Fibroblast of skin of back (primary cell): ENCODE measurements around the gene TAOK3.

Experiments used
- DNase-seq: peaks from one replicate; pipeline ENCODE4 v3.0.0-alpha.2; 2013

Gene TAOK3

DNA sequence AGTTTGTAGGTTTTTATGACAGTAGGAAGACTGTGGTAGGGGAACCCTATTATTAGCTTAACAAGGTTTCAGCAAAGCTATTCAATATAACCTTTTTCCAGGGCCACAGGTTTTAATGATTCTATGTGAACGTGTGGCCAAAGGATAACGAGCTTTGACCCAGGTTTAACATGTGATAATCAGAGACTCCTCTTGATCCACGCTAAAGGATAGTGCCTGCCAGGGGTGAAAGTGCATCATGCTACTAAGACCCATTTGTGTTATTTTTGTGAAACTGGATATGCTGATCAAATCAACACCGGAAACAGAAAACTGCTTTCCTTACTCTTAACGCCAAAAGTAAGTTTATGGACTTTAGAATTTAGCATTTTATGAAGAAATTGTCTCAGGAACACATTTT lies 909 bp upstream of the TAOK3 start:
- no peak for DNase-seq

DNA sequence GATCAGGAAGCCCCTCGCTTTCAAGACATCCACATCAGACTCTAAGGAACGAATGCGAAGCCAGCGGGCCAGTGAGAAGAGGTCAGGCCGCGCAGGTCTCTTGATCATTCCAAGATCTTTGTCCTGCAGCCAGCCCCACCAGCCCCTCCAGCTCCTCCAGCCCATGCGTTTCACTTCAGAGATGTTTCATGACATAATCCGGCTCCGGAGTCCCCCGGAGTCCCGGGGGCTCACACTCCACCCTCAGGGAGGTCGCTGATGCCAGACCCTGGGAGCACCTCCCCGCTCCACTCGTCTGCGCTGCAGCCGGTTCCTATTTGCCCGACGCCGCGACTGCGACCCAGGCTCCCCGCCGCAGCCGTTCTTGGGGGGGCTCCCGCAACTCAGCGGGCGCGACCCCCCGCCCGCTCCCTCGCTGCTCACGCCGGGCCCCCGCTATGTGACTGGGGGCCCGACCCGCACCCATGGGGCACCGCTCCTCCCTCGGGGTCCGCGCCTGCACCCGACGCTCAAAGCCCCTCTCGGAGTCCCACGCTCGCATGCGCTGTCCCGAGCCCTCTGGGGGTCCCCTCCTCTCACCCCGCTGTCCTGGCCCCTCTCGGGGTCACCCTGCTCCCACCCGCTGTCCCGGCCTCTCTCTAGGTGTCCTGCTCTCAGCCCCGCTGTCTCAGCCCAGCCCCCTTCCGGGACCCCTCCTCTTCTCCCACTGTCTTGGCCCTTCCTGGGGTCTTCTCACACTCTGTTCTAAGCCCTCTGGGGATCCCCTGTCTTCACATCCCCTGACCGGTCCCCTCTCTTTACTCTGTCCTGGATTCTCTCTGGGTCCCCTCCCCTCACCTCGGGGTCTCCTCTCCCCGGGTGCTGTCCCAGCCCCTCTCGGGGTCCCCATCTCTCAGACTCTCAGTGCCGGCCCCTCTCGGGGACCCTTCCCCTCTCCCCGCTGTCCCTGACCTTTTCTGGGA lies 1.1 kb downstream of the TAOK3 start:
- peak; percentile 20 for DNase-seq

DNA sequence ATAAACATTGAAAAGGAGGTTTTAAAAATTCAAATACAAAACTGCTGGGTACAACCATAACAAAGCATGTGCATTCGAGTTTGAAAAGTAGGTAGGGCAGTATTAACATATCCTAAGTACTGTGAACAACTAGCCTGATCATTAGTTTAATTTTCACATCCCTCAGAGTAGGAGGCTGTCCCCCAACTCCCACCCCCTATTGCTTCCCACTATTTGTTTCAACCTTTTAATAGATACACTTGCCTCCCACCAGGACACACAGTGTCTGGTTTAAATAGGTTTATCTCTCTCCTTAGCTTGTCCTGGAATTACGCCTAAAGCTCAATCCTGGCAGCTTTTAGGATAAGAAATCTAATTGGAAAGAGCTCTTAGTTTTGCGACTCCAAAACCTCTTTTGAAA lies 2.1 kb downstream of the TAOK3 start:
- no peak for DNase-seq

DNA sequence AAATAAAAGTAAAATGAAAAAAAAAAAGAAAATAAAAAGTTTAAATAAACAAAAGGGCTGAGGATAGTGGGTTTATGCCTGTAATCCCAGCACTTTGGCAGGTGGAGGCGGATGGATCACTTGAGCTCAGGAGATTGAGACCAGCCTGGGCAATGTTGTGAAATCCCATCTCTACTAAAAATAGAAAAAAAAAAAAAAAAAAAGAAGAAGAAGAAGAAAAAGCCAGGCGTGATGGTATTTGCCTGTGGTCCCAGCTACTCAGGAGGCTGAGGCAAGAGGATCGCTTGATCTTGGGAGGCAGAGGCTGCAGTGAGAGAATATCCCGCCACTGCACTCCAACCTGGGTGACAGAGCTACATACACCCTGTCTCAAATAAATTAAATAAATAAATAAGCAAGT lies 3.9 kb downstream of the TAOK3 start:
- DNase-seq = no peak

- no peak for DNase-seq
Observed at GRCh38 chr12:118361889-118362288, 10.8 kb downstream of the TAOK3 start.

- DNase-seq = no peak
Observed at GRCh38 chr12:118361092-118361404, 11.7 kb downstream of the TAOK3 start.

GRCh38 chr12:118359541-118359915 lies 13.2 kb downstream of the TAOK3 start:
- DNase-seq = no peak

DNA sequence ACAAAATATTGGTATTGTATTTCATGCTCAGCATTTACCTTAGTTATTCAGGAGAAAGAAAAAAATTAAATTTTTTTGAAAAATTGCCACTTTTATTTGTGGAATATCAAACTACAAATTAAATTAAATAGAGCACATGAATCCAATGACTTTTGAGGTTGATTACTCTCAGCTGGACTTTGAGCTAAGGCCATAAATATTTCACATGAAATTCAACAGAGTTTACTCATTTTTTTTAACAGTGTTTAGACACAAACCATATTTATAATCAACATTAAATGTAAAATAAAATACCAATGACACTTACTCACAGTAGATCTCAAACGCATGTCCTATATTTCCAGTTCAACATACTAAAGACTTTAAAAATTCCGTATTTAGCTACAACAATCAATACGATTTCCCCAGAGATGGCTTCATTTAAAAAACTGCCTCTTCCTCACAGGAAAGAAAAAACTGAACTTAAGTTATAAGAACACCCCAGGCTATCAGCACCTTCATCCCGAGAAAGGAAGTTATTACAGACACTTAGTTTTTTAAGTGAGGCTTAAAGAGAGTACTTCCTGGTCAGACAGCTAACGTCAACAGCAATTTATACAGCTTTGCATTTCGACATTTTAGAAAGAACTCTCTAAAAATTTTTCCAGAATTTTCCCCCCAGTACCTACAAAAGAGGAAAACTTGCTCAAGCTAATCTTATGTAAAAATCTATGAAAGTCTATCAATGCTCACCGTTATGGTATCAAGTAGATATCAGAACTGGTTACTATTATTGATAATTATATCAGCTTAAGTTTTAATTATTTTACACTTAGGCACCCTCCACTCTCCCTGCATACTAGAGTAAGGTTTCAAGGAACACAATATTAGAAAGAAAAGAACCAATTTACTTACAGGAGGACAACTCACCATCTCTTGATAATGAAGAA lies 13.8 kb downstream of the TAOK3 start:
- DNase-seq = no peak

- no peak for DNase-seq
Observed at GRCh38 chr12:118358008-118358359, 14.7 kb downstream of the TAOK3 start.

- DNase-seq = peak; percentile 75
Observed at GRCh38 chr12:118357257-118358007, 15.3 kb downstream of the TAOK3 start.

DNA sequence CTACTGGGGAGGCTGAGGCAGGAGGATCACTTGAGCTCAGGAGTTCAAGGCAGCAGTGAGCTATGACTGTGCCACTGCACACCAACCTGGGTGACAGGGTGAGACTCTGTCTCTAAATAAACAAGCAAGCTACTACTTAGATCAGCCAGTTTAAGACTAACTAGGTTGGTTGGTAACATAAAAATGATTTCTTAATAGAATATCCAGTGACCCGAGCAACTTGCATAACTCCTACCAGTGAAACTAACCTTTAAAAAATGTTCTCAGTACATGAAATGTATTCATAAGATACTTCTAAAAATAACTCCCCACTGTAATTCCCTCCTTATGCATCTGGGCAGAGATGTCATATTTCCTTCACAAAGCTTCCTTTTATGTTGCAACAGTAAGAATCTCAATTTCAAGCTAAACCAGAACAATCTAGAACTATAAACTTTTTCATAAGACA lies 15.9 kb downstream of the TAOK3 start:
- DNase-seq = peak; percentile 87

DNA sequence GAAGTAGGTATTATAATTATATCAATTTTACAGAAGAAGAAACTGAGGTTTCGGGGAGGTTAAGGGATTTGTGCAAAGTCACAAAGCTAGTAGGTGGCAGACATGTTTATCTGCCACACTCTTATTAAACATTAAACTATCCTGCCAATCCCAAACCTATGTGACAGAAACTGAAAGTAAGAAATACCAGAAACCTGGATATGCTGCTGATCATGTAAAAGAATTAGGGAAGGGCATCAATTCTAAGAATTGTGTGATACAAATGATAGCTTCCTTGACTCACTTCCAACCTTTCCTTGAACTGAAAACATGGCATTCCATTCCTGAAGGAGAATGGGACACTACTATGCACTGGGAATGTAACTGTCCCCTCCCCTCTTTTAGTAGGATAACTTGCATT lies 16.9 kb downstream of the TAOK3 start:
- peak; percentile 70 for DNase-seq

GRCh38 chr12:118354903-118355302 lies 17.8 kb downstream of the TAOK3 start:
- DNase-seq = peak; percentile 47

GRCh38 chr12:118354503-118354902 lies 18.2 kb downstream of the TAOK3 start:
- DNase-seq = peak; percentile 13

DNA sequence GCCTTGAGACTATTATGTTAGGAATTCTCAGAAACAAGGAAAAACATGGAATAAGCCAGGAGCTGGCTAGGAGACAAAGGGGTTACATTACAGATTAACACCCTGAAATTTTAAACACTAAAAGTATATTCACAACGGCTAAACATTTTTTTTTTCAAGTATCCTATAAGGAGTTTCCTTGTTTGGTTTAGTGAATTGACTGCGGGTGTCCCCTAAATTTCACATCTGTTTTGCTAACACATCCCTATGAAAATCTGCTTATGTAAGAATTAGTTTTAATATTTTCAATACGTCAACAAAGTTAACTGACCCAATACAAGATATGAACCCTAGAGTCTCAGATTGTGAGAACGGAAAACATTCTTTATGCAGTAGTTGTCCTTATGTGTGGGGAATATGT lies 19.0 kb downstream of the TAOK3 start:
- DNase-seq = no peak

- DNase-seq = no peak
Observed at GRCh38 chr12:118350908-118351559, 21.7 kb downstream of the TAOK3 start.

DNA sequence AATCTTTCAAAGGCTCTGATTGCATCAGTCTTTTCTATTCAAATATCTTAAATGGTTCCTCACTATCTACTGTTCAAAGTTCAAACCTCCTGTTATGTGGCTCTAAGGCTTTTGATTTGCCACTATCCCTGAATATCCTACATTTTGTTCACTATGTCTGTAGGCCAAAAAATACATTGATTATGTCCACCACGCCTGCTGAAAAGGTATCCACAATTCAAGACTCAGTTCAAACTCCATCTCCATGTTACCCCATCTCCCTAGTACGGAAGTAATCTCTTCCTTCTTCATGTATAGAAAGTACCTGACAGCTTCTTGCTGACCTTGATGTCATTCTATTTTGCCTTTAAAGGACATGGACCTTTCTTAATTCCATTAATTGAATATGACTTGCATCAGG lies 24.8 kb downstream of the TAOK3 start:
- DNase-seq = no peak

DNA sequence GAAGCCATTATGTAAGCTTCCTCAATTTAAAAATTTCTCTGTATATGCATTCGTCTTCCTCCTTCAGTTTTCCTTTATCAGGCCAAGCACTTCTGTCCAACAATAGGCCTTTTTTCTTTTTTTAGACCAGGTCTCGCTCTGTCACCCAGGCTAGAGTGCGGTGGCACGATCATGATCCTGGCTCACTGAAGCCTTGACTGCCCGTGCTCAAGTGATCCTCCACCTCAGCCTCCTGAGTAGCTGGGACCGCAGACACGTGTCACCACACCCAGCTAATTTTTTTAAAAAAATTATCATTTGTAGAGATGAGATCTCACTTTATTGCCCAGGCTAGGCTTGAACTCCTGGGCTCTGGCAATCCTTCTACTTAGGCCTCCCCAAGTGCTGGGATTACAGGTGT lies 25.8 kb downstream of the TAOK3 start:
- DNase-seq = no peak

GRCh38 chr12:118345355-118345754 lies 27.4 kb downstream of the TAOK3 start:
- DNase-seq = no peak

GRCh38 chr12:118344829-118345228 lies 27.9 kb downstream of the TAOK3 start:
- no peak for DNase-seq

DNA sequence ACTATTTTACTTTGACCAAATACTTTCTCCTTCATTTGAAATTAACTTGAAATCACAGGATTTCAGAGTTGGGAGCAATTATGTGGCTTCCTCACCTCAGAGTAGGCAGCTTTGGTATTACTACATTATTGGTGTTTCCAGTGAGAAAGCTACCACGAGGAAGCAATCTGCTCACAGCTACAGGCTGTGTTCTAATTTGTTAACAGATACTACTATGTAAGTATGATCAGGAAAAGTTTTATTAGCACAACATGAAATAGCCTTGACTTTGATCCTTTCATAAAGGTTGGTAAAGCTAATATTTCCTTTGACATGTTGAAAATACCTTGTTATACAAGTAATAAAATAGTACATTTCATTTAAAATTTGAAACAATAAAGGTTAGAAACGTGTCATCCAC lies 30.6 kb downstream of the TAOK3 start:
- DNase-seq = no peak

GRCh38 chr12:118337194-118337838 lies 35.4 kb downstream of the TAOK3 start:
- peak; percentile 70 for DNase-seq
